DMS114 treated with DMSO at 0.1 percent for 48 hours (cell line): ENCODE data around the gene C11orf54.

Experiments used
- DNase-seq: peaks from one replicate; lab custom pipeline; 2025; ENCODE audit not compliant: unreplicated experiment; lab: John Stamatoyannopoulos, UW

C11orf54 gene

DNA sequence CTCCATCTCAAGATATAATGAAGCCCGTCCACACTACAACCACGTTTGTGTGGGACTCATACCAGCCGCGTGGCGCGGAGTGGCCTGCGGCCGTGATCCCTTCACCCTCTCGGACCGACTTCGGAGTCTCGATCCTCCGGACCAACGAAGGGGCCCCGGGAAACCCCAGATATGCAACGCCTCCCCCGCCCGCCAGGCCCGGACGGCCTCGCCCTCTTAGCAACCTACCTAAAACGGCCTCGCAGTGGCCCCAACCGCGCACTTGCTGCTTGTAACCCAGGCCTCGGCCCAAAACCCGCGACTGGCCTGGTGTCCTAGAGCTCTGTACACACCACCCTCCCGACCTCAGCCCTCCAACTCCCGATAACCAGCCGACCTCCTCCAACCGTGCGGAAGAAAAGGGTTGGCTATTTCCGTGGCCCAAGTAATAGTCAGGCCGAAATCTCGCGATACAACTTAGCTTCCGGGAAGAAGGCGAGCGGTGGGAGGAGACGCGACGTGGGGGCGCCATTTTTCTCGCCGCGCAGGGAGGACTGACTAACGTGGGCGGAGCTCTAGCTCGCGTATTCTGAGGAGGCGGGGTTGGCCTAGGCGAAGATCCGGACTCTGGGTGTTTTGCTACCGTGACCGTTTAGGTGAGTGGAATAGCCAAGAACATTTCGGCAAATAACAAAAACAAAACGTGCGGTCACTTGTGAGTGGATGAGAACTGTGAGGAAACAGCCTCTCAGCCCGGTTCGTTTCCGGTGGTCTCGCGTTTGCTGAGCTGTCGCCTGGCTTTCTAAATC is at the start of gene C11orf54, which contains the start of gene TAF1D:
C11orf54 (plus strand) TSS at position 579 of the 788 bp plus-strand sequence. CDS start 5,722 bp downstream, outside the sequence.
TAF1D (minus strand) TSS at position 402 of the 788 bp plus-strand sequence. CDS start 2,191 bp downstream, outside the sequence.
- DNase-seq, result peak; percentile 91

GRCh38 chr11:93694109-93694508 is 47.4 kb upstream of the C11orf54 start:
- DNase-seq, result no peak

DNA sequence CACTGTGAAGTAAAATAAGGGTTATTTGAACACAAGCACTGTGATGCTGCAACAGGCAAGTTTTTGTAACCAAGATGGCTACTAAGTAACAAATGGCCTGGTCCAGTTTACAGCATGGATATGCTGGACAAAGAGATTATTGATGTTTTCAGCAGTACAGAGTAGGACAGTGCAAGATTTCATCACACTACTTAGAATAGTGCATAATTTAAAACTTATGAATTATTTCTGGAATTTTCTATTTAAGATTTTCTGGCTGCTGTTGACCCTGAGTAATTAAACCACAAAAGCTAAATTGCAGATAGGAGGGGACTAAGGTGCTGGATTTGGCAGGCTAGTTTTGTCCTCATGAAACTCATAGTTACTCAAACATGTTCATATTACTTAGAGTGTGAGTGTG is 46.9 kb upstream of the C11orf54 start:
- DNase-seq, result no peak

DNA sequence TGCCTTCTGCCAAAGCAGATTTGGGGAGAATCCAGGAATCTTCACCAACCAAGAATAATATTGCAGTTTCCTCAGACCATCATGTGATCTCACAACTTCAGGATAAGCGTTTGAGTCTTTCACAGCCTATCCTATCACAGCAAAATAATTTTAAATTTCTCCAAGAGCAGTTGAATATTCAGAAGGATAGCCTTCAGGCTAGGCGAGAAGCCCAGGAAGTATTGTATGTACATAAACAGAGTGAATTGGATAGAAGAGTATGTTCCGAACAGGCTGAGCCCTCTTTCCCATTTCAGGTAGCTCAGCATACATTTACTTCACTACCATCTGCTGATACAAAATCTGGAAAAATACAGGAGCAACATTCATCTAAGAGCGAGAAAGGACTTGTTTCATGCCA is 43.9 kb upstream of the C11orf54 start:
- DNase-seq, result no peak

- DNase-seq, result no peak
Observed at GRCh38 chr11:93700830-93701229, 40.6 kb upstream of the C11orf54 start.

DNA sequence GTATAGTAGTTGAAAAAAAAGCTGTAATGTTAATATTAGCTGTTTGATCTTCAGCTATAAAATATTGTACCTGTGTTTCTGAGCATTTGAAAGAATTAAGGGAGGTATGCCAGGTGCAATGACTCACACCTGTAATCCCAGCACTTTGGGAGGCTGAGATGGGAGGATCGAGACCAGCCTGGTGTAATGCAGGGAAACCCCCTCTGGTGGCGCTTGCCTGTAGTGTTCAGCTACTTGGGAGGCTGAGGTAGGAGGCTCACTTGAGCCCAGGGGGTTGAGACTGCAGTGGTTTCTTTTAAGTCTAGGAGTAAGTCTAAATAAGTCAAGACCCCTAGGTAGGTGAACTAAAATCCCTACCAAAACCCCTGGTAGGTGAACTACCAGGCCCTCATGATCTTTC is 37.2 kb upstream of the C11orf54 start:
- DNase-seq, result no peak

GRCh38 chr11:93710239-93710638 is 31.2 kb upstream of the C11orf54 start:
- no peak for DNase-seq

- DNase-seq, result no peak
Observed at GRCh38 chr11:93712678-93713077, 28.8 kb upstream of the C11orf54 start.

DNA sequence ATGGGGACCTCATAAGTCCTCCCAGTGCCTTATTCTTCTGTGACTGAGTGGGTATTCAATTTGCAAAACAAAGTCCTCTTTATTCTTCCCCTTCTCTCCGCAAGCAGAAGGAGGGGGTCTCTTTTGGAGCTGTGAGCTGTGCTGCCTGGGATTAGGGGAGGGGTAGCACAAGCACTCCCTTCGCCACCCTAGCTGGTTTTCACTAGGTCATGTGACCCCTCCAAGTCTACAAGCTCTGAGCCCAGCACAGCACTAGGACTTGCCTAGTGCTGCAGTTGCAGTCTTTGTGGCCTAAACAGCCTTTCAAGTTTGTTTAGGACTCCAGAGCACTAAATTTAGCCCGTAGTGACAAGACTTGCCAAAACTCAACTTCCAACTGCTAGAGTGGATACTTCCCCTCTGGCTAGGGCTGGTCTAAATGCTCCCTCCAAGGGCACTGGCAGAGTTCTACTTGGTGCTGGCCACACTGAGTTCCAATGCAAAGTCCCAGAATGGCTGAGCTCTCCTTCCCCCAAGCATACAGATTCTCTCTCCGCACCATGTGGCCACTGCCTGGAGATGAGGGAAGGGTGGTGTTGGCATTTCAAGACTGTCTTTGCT is 25.6 kb upstream of the C11orf54 start:
- DNase-seq, result no peak

GRCh38 chr11:93717501-93717900 is 24.0 kb upstream of the C11orf54 start:
- DNase-seq, result no peak

- DNase-seq, result no peak
Observed at GRCh38 chr11:93718057-93718563, 23.4 kb upstream of the C11orf54 start.

- no peak for DNase-seq
Observed at GRCh38 chr11:93719310-93719709, 22.2 kb upstream of the C11orf54 start.

- DNase-seq, result no peak
Observed at GRCh38 chr11:93720522-93720921, 20.9 kb upstream of the C11orf54 start.

DNA sequence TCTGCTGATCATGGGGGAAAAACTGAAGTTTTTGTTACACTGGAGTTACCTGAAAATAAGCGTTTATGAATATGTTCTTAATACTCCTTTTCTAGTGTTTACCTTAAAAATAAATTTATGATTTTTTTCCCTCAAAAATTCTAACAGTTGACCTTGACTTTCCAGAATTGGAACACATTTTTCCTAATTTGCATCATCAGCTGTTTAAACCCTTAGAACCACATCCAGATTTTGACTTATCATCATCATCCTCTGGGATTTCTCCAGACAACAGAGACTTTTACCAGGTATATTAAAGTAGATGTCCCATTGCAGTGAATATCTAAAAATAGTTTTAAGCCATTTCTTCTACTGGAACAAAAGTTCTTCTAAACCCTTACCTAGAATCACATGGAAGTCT is 17.4 kb upstream of the C11orf54 start:
- no peak for DNase-seq

- no peak for DNase-seq
Observed at GRCh38 chr11:93727985-93728791, 13.3 kb upstream of the C11orf54 start.

DNA sequence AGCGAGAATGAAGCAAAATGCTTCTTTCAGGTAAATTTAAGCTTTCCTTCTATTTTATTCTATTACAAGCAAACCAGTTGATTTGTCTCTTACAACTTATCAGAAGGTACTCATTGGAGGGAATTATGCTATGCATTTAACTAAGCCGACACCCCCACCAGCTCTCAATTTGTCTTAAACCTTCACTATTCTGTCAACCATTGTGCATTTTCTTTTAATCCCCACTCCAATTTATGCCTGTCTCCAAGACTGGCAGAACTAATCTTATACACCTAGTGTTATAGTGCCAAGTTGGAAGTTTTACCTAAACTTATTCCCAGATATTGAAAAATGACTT is 12.7 kb upstream of the C11orf54 start:
- DNase-seq, result no peak

GRCh38 chr11:93729129-93729616 is 12.3 kb upstream of the C11orf54 start:
- no peak for DNase-seq

DNA sequence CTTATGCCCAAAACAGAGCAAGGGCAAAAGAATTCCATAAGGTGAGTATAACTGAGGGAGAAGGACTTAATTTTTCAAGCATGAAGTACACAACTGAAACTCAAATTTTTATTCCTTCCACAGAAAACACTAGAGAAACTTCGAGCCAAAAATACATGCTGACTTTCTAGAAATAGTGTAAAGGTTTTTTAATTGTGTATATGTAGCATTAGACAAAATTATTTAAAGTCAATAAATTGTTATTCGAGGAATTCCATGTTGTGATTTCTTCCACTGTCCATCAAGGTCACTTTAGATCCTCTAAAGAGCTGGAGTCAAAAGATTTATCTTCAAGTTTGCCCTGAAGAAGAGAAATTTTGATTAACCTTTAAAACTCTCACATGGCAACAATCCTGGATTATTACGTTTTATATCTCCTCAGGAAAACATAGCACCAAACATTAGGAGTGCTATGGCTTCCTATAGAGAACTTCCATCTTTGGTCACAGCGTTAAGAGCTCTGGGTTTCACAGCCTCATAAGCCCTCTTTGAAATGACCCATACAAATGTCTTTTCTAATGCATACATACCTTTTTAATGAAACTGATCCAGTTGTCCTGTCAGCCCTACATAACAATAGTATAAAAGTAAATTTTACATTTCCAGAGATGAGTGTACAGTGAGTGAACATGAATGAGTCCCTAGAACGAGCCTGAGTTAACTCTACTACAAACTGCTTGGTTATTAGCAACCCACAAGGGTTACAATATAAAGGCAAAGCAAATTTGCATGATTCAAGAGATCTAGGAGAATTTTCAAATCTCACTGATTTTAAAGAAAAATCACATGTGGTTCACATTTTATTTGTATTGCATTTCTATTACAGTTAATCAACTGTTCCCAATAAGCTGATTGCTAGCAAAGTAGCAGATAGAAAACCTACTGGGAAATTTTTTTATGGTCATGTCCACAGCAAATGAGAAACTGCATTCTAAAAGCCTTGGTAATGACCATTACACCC is 11.1 kb upstream of the C11orf54 start:
- no peak for DNase-seq

DNA sequence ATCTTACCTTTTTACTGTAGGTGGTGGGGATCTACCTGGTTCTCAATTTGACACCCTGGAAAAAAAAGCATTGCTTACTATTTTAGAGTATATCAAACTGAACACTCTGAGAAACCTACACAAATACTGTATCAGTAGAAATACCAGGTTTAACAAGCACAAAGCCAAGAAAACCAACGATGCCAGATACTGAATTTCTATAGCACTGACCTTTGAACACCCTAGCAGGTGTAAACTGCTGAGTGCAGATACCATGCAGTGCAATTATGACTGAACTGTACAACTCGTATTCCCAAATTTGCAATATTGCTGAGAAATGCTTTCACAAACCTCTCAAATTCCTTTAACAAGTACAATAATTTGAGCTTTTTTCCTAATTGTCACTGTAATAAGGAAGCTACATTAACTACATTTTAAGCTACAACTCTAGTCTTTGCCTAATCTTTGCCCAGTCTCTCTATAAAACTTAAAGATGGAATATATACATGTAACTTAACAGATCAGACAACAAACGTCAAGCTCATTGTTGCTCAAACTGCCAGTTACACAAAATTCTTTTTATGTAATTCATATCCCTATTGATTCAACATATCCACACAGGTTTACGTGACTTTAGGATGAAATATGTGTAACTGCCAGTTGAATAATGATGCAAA is 9.1 kb upstream of the C11orf54 start:
- no peak for DNase-seq

GRCh38 chr11:93733474-93733873 is 8.0 kb upstream of the C11orf54 start:
- DNase-seq, result no peak
